Measurements from ENCODE around the gene TRAM2.

DNA sequence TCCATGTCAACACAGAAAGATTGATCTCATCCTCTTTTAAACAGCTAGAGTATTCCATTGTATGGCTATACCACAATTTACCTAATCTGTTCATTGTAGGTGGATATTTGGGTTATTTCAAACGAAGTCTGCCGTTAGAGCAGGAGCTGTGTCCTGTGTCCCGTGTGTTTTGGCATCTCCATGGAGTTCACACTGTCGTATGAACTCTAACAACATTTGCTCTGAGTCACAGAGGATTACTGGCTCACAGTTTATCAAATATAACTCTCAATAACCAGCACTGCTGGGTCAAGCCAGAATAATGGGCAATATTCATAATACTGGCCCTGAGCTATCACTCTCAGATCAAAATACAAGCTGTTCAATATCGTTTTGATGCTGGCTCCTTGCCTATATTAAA, 16.4 kb downstream of the TRAM2 start:
- TF ChIP-seq CREB1 (IDR thresholded peaks at IDR 0.05; ENCODE audit: low read depth): no peak
- no peak for TF ChIP-seq EGR1 (IDR thresholded peaks at IDR 0.05)
- TF ChIP-seq RAD21 (IDR thresholded peaks at IDR 0.05; ENCODE audit: low read depth): no peak
- TF ChIP-seq NFIC (IDR thresholded peaks at IDR 0.05): no peak
- TF ChIP-seq YY1 (IDR thresholded peaks at IDR 0.05; ENCODE audit: low read depth): no peak
- TF ChIP-seq CEBPB (IDR thresholded peaks at IDR 0.05): no peak
- no peak for TF ChIP-seq TCF12 (IDR thresholded peaks at IDR 0.05; ENCODE audit: low read depth)
- TF ChIP-seq, protein P1, sequence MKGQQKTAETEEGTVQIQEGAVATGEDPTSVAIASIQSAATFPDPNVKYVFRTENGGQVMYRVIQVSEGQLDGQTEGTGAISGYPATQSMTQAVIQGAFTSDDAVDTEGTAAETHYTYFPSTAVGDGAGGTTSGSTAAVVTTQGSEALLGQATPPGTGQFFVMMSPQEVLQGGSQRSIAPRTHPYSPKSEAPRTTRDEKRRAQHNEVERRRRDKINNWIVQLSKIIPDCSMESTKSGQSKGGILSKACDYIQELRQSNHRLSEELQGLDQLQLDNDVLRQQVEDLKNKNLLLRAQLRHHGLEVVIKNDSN (IDR thresholded peaks at IDR 0.05): no peak
- TF ChIP-seq, protein P2, sequence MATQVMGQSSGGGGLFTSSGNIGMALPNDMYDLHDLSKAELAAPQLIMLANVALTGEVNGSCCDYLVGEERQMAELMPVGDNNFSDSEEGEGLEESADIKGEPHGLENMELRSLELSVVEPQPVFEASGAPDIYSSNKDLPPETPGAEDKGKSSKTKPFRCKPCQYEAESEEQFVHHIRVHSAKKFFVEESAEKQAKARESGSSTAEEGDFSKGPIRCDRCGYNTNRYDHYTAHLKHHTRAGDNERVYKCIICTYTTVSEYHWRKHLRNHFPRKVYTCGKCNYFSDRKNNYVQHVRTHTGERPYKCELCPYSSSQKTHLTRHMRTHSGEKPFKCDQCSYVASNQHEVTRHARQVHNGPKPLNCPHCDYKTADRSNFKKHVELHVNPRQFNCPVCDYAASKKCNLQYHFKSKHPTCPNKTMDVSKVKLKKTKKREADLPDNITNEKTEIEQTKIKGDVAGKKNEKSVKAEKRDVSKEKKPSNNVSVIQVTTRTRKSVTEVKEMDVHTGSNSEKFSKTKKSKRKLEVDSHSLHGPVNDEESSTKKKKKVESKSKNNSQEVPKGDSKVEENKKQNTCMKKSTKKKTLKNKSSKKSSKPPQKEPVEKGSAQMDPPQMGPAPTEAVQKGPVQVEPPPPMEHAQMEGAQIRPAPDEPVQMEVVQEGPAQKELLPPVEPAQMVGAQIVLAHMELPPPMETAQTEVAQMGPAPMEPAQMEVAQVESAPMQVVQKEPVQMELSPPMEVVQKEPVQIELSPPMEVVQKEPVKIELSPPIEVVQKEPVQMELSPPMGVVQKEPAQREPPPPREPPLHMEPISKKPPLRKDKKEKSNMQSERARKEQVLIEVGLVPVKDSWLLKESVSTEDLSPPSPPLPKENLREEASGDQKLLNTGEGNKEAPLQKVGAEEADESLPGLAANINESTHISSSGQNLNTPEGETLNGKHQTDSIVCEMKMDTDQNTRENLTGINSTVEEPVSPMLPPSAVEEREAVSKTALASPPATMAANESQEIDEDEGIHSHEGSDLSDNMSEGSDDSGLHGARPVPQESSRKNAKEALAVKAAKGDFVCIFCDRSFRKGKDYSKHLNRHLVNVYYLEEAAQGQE (IDR thresholded peaks at IDR 0.05; ENCODE audit: low read depth): no peak
- no peak for TF ChIP-seq TAF1 (IDR thresholded peaks at IDR 0.05; ENCODE audit: low read depth)

Data from Ishikawa (cell line).